MM.1S (cell line): Measurements from ENCODE around the gene GPBP1L1.

Source experiments
- EZH2 ChIP-seq: fragments of 300-600 bp; sonication (generic); optimal IDR thresholded peaks from 2 replicates; pipeline ENCODE3; 2017; ENCODE audit warnings: low read depth, mild to moderate bottlenecking, antibody characterized with exemption, low read length, mixed read lengths
- EZH2phosphoT487 ChIP-seq: fragments of 300-600 bp; sonication (generic); IDR thresholded peaks from 2 replicates; pipeline ENCODE4 v1.6.1; 2018; ENCODE audit warnings: antibody characterized with exemption, low read length
- TF ChIP-seq, protein P1 (sequence below): fragments of 300-600 bp; sonication (generic); IDR thresholded peaks from 2 replicates; pipeline ENCODE4 v1.5.1; 2016; ENCODE audit warnings: antibody characterized with exemption, low read length, mixed read lengths

DNA sequence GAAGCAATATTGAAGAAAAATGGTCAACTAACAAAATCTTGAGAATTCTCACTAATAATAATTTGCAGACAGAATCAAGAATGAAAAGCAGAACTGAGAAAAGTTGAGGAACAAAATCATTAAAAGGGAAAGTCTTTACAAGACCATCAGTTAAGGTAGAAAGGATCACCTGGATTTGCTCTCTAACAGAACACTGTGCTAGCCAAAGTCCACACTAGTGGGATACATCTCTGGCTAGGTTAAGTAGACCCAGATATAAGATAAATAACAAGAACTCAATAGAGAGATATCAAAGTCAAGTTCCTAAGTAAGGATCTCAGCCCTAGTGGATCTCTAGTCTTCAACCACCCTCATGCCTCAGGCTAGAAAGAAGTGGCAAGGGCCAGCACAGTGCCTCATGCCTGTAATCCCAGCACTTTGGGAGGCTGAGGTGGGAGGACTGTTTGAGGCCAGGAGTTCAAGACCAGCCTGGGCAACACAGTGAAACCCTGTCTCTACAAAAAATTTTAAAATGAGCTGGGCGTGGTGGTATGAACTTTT is 44.5 kb upstream of the GPBP1L1 start:
- TF ChIP-seq, protein P1, sequence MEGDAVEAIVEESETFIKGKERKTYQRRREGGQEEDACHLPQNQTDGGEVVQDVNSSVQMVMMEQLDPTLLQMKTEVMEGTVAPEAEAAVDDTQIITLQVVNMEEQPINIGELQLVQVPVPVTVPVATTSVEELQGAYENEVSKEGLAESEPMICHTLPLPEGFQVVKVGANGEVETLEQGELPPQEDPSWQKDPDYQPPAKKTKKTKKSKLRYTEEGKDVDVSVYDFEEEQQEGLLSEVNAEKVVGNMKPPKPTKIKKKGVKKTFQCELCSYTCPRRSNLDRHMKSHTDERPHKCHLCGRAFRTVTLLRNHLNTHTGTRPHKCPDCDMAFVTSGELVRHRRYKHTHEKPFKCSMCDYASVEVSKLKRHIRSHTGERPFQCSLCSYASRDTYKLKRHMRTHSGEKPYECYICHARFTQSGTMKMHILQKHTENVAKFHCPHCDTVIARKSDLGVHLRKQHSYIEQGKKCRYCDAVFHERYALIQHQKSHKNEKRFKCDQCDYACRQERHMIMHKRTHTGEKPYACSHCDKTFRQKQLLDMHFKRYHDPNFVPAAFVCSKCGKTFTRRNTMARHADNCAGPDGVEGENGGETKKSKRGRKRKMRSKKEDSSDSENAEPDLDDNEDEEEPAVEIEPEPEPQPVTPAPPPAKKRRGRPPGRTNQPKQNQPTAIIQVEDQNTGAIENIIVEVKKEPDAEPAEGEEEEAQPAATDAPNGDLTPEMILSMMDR: no peak
- TF ChIP-seq EZH2 (no peak), EZH2phosphoT487 (no peak)
